ENCODE data around the gene PCDHGA12.
"Not testable (repeated sequence)": the region's sequence is repeated elsewhere in the genome, so short reads cannot be mapped to it uniquely, and the experiment has no call there.

The PCDHGA12 gene

DNA sequence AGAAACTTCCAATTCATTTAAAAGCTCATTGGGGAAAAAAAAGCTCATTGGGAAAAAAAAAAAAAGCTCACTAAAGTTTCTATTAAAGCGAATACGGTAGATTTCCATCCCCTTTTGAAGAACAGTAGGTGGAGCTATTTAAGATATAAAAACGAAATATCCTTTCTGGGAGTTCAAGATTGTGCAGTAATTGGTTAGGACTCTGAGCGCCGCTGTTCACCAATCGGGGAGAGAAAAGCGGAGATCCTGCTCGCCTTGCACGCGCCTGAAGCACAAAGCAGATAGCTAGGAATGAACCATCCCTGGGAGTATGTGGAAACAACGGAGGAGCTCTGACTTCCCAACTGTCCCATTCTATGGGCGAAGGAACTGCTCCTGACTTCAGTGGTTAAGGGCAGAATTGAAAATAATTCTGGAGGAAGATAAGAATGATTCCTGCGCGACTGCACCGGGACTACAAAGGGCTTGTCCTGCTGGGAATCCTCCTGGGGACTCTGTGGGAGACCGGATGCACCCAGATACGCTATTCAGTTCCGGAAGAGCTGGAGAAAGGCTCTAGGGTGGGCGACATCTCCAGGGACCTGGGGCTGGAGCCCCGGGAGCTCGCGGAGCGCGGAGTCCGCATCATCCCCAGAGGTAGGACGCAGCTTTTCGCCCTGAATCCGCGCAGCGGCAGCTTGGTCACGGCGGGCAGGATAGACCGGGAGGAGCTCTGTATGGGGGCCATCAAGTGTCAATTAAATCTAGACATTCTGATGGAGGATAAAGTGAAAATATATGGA lies at the start of gene PCDHGA12:
Gene PCDHGA12, plus strand, starts transcription at position 176 of the 782 bp plus-strand sequence. Its CDS starts 253 bp downstream, at position 429.
- no peak for DNase-seq (ENCODE audit: extremely low read depth in 1 of 2, low read depth in 1 of 2)

DNA sequence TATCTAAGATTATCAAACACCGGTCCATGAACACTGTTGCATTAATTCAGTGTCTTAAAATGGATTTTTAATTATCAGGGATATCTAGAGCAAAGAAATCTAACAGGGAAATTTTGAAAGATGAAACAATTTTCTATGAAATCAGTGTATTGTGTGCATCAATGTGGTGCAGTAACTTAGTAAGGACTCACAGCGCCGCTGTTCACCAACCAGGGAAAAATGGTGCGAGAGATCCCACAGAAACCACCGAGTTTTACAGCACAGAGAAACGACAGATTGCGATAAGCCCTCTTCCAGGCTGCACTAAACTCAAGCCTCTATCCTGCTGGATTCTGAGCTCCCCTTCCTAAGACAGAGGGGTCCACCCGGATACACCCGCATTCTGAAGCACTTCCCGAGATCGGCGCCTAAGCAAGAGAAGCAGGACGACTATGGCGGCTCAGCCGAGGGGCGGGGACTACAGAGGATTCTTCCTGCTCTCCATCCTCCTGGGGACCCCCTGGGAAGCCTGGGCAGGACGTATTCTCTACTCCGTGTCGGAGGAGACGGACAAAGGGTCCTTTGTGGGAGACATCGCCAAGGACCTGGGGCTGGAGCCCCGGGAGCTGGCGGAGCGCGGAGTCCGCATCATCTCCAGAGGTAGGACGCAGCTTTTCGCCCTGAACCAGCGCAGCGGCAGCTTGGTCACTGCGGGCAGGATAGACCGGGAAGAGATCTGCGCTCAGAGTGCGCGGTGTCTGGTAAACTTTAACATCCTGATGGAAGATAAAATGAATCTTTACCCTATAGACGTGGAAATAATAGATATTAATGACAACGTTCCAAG lies 47.6 kb upstream of the PCDHGA12 start, which contains the start of gene PCDHGA7:
Gene PCDHGA7, plus strand, starts transcription at position 274 of the 826 bp plus-strand sequence. Its CDS starts 158 bp downstream, at position 432.
- DNase-seq (ENCODE audit: extremely low read depth in 1 of 2, low read depth in 1 of 2) = no peak

DNA sequence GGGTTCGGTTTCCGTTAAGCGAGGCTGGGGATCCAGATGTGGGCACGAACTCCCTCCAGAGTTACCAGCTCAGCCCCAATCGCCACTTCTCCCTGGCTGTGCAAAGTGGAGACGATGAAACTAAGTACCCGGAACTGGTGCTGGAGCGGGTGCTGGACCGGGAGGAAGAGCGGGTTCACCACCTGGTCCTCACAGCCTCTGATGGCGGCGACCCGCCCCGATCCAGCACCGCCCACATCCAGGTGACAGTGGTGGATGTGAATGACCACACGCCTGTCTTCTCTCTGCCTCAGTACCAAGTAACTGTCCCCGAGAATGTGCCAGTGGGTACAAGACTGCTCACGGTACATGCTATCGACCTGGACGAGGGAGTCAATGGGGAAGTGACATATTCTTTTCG lies 47.0 kb upstream of the PCDHGA12 start:
- no peak for DNase-seq (ENCODE audit: extremely low read depth in 1 of 2, low read depth in 1 of 2)

DNA sequence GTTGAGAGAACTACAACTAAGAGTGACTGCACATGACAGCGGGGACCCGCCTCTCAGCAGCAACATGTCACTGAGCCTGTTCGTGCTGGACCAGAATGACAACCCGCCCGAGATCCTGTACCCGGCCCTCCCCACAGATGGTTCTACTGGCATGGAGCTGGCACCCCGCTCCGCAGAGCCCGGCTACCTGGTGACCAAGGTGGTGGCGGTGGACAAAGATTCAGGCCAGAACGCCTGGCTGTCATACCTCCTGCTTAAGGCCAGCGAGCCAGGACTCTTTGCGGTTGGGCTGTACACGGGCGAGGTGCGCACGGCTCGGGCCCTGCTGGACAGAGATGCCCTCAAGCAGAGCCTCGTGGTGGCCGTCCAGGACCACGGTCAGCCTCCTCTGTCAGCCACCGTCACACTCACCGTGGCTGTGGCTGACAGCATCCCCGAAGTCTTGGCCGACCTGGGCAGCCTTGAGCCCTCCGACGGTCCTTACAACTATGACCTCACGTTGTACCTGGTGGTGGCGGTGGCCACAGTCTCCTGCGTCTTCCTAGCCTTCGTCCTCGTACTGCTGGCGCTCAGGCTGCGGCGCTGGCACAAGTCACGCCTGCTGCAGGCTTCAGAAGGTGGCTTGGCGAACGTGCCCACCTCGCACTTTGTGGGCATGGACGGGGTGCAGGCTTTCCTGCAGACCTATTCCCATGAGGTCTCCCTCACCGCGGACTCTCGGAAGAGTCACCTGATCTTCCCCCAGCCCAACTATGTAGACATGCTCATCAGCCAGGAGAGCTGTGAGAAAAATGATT lies 45.6 kb upstream of the PCDHGA12 start:
- DNase-seq (ENCODE audit: extremely low read depth in 1 of 2, low read depth in 1 of 2) = no peak

DNA sequence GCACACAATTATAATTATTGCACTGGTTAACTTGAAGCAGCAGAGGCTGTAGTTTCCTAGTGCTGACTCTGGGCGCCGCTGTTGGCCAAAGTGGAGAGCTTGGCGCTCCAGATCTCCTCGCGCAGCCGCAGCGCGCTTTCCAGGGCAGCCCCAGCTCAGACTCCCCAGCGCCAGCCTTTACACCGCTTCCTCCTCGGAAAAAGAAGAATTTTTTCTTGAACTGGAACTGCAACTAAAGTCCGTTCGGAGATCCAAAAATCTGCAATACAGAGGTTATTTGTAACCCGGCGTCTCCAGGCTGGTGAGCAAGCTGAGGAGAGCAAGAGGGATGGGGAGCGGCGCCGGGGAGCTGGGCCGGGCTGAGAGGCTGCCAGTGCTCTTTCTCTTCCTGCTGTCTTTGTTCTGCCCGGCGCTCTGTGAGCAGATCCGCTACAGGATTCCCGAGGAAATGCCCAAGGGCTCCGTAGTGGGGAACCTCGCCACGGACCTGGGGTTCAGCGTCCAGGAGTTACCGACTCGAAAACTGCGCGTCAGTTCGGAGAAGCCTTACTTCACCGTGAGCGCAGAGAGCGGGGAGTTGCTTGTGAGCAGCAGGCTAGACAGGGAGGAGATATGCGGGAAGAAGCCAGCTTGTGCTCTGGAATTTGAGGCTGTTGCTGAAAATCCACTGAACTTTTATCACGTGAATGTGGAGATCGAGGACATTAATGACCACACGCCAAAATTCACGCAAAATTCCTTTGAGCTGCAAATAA lies 42.6 kb upstream of the PCDHGA12 start, which contains the start of gene PCDHGB4:
Gene PCDHGB4, plus strand, starts transcription at position 142 of the 755 bp plus-strand sequence. Its CDS starts 187 bp downstream, at position 329.
- DNase-seq (ENCODE audit: extremely low read depth in 1 of 2, low read depth in 1 of 2) = not testable (repeated sequence)

DNA sequence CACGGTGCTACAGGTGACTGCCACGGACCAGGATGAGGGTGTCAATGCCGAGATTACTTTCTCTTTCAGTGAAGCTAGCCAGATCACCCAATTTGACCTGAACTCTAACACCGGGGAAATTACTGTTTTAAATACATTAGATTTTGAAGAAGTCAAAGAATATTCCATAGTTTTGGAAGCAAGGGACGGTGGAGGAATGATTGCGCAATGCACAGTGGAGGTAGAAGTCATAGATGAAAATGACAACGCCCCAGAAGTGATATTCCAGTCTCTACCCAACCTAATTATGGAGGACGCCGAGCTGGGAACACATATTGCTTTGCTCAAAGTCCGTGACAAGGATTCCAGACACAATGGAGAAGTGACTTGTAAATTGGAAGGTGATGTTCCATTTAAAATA lies 41.6 kb upstream of the PCDHGA12 start:
- DNase-seq (ENCODE audit: extremely low read depth in 1 of 2, low read depth in 1 of 2) = no peak

DNA sequence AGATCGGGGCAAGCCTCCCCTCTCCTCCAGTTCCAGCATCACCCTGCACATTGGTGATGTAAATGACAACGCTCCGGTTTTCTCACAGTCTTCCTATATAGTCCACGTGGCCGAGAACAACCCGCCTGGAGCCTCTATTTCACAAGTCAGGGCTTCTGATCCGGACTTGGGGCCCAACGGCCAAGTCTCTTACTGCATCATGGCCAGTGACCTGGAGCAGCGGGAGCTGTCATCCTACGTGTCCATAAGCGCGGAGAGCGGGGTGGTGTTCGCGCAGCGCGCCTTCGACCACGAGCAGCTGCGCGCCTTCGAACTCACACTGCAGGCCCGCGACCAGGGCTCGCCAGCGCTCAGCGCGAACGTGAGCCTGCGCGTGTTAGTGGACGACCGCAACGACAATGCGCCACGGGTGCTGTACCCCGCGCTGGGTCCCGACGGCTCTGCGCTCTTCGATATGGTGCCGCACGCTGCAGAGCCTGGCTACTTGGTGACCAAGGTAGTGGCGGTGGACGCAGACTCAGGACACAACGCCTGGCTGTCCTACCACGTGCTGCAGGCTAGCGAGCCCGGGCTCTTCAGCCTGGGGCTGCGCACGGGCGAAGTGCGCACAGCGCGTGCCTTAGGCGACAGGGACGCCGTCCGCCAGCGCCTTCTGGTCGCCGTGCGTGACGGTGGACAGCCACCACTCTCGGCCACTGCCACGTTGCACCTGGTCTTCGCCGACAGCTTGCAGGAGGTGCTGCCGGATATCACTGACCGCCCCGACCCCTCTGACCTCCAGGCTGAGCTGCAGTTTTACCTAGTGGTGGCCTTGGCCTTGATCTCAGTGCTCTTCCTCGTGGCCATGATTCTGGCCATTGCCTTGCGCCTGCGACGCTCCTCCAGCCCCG lies 40.9 kb upstream of the PCDHGA12 start:
- no peak for DNase-seq (ENCODE audit: extremely low read depth in 1 of 2, low read depth in 1 of 2)

DNA sequence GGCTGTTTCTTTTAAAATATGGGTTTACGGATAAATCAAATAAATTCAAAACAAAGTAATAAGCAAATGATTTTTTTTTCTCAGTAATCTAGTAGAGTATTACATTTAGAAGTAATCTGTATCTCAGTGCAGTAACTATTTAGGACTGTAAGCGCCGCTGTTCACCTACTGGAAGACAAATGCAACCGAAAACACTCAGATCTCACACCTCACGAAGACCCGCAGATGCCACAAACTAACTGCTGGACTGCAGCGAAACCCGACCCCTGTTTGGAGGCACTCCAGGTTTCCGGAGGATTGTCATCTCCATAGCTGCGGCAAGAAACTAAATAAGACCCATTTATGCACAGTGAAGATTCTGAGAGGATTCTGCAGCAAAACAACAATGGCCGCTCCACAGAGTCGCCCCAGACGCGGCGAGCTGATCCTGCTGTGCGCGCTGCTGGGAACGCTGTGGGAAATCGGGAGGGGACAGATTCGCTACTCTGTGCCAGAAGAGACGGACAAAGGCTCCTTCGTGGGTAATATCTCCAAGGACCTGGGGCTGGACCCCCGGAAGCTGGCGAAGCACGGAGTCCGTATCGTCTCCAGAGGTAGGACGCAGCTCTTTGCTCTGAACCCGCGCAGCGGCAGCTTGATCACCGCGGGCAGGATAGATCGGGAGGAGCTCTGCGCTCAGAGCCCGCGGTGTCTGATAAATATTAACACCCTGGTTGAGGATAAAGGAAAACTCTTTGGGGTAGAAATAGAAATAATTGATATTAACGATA lies 37.7 kb upstream of the PCDHGA12 start, which contains the start of gene PCDHGA8:
Gene PCDHGA8, plus strand, starts transcription at position 205 of the 770 bp plus-strand sequence. Its CDS starts 181 bp downstream, at position 386.
- DNase-seq (ENCODE audit: extremely low read depth in 1 of 2, low read depth in 1 of 2) = no peak

DNA sequence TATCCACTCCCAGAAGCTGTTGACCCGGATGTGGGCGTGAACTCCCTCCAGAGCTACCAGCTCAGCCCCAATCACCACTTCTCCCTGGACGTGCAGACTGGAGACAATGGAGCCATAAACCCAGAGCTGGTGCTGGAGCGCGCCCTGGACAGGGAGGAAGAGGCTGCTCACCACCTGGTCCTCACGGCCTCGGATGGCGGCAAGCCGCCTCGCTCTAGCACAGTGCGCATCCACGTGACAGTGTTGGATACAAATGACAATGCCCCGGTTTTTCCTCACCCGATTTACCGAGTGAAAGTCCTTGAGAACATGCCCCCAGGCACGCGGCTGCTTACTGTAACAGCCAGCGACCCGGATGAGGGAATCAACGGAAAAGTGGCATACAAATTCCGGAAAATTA lies 37.0 kb upstream of the PCDHGA12 start:
- no peak for DNase-seq (ENCODE audit: extremely low read depth in 1 of 2, low read depth in 1 of 2)

DNA sequence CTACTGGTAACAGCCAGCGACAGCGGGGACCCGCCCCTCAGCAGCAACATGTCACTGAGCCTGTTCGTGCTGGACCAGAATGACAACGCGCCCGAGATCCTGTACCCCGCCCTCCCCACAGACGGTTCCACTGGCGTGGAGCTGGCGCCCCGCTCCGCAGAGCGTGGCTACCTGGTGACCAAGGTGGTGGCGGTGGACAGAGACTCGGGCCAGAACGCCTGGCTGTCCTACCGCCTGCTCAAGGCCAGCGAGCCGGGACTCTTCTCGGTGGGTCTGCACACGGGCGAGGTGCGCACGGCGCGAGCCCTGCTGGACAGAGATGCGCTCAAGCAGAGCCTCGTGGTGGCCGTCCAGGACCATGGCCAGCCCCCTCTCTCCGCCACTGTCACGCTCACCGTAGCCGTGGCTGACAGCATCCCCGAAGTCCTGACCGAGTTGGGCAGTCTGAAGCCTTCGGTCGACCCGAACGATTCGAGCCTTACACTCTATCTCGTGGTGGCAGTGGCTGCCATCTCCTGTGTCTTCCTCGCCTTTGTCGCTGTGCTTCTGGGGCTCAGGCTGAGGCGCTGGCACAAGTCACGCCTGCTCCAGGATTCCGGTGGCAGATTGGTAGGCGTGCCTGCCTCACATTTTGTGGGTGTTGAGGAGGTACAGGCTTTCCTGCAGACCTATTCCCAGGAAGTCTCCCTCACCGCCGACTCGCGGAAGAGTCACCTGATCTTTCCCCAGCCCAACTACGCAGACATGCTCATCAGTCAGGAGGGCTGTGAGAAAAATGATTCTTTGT lies 35.7 kb upstream of the PCDHGA12 start:
- DNase-seq (ENCODE audit: extremely low read depth in 1 of 2, low read depth in 1 of 2) = not testable (repeated sequence)

DNA sequence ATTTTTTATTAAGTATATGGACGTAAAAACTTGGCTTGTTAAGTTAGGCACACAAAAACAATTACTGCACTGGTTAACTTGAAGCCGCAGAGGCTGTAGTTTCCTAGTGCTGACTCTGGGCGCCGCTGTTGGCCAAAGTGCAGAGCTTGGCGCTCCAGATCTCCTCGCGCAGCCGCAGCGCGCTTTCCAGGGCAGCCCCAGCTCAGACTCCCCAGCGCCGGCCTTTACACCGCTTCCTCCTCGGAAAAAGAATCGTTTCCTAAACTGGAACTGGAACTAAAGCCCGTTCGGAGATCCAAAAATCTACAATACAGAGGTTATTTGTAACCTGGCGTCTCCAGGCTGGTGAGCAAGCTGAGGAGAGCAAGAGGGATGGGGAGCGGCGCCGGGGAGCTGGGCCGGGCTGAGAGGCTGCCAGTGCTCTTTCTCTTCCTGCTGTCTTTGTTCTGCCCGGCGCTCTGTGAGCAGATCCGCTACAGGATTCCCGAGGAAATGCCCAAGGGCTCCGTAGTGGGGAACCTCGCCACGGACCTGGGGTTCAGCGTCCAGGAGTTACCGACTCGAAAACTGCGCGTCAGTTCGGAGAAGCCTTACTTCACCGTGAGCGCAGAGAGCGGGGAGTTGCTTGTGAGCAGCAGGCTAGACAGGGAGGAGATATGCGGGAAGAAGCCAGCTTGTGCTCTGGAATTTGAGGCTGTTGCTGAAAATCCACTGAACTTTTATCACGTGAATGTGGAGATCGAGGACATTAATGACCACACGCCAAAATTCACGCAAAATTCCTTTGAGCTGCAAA lies 32.4 kb upstream of the PCDHGA12 start, which contains the start of gene PCDHGB5:
Gene PCDHGB5, plus strand, starts transcription at position 192 of the 796 bp plus-strand sequence. Its CDS starts 181 bp downstream, at position 373.
- not testable (repeated sequence) for DNase-seq (ENCODE audit: extremely low read depth in 1 of 2, low read depth in 1 of 2)

DNA sequence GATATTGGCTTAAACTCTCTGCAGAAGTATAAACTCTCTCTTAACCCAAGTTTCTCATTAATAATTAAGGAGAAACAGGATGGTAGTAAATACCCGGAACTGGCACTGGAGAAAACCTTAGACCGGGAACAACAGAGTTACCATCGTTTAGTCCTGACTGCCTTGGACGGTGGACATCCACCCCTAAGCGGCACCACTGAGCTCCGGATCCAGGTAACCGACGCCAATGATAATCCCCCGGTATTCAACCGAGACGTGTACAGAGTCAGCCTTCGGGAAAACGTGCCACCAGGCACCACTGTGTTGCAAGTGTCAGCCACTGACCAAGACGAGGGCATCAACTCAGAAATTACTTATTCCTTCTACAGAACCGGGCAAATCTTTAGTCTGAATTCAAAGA lies 31.7 kb upstream of the PCDHGA12 start:
- no peak for DNase-seq (ENCODE audit: extremely low read depth in 1 of 2, low read depth in 1 of 2)

DNA sequence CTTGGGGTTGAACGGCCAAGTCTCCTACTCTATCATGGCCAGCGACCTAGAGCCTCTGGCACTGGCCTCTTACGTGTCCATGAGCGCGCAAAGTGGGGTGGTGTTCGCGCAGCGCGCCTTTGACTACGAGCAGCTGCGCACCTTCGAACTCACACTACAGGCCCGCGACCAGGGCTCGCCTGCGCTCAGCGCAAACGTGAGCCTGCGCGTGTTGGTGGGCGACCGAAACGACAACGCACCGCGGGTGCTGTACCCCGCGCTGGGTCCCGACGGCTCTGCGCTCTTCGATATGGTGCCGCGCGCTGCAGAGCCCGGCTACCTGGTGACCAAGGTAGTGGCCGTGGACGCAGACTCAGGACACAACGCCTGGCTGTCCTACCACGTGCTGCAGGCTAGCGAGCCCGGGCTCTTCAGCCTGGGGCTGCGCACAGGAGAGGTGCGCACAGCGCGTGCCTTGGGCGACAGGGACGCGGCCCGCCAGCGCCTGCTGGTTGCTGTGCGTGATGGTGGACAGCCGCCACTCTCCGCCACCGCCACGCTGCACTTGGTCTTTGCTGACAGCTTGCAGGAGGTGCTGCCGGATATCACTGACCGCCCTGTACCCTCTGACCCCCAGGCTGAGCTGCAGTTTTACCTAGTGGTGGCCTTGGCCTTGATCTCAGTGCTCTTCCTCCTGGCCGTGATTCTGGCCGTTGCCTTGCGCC lies 30.6 kb upstream of the PCDHGA12 start:
- no peak for DNase-seq (ENCODE audit: extremely low read depth in 1 of 2, low read depth in 1 of 2)

DNA sequence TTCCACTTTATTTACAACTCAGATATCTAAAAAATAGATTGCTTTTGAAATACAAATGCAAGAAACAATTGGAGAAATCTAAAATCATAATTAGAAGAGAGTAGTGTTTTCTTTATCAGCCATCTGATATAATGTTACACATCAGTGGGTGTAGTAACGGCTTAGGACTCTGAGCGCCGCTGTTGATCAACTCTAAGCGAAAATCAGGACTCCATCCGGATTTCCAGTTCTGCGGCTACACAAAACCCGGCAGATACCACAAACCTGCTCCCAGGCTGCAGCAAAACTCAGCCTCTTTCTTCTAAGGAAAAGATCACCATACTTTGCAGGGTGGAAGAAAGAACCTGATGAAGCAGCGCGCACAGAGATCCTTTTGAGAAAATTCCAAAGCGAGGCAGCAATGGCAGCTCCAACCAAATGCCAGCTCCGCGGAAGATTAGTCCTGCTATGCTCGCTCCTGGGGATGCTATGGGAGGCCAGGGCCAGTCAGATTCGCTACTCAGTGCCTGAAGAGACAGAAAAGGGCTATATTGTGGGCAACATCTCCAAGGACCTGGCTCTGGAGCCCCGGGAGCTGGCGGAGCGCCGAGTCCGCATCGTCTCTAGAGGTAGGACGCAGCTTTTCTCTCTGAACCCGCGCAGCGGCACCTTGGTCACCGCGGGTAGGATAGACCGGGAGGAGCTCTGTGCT lies 27.6 kb upstream of the PCDHGA12 start, which contains the start of gene PCDHGA9:
Gene PCDHGA9, plus strand, starts transcription at position 226 of the 691 bp plus-strand sequence. Its CDS starts 175 bp downstream, at position 401.
- no peak for DNase-seq (ENCODE audit: extremely low read depth in 1 of 2, low read depth in 1 of 2)

DNA sequence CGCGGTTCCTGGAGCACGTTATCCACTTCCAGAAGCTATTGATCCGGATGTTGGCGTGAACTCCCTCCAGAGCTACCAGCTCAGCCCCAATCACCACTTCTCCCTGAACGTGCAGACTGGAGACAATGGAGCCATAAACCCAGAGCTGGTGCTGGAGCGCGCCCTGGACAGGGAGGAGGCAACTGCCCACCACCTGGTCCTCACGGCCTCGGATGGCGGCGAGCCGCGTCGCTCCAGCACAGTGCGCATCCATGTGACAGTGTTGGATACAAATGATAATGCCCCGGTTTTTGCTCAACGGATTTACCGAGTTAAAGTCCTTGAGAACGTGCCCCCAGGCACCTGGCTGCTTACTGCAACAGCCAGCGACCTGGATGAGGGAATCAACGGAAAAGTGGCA lies 26.9 kb upstream of the PCDHGA12 start:
- no peak for DNase-seq (ENCODE audit: extremely low read depth in 1 of 2, low read depth in 1 of 2)

Measured in activated CD8-positive, alpha-beta memory T cell treated with anti-CD3 and anti-CD28 coated beads for 1 hour (primary cell).